ENCODE measurements around the gene LYZL2. TPM values are rescaled to one million over a fixed set of nuclear protein-coding genes. Genes with fewer than 3 reads are reported as not detected.
"Not testable (repeated sequence)": the region's sequence is repeated elsewhere in the genome, so short reads cannot be mapped to it uniquely, and the experiment has no call there.

The LYZL2 gene
- total RNA-seq = not detected

GRCh38 chr10:30629653-30630052 is at the start of gene LYZL2:
Gene LYZL2, minus strand, starts transcription at chr10:30629753. Its CDS starts 2,838 bp downstream, at chr10:30626915.
- ChIA-PET POLR2A (no interaction called here), CTCF (interaction anchor here (1.8 kb wide), 1 partner anchor 10 kb away, joined by 6 read pairs; no protein-coding TSS in a partner anchor)

- POLR2A ChIA-PET, CTCF ChIA-PET: not testable (repeated sequence)
These were observed 48.1 kb upstream of the LYZL2 start for GRCh38 chr10:30677616-30678015.

GRCh38 chr10:30677146-30677545 is 47.6 kb upstream of the LYZL2 start:
- CTCF ChIA-PET, POLR2A ChIA-PET: not testable (repeated sequence)

- CTCF ChIA-PET = no interaction called here
- POLR2A ChIA-PET = no interaction called here
These were observed 46.5 kb upstream of the LYZL2 start for GRCh38 chr10:30675791-30676718.

- POLR2A ChIA-PET = no interaction called here
- CTCF ChIA-PET = no interaction called here
These were observed 45.2 kb upstream of the LYZL2 start for GRCh38 chr10:30674796-30675195.

GRCh38 chr10:30673262-30673661 is 43.7 kb upstream of the LYZL2 start:
- CTCF ChIA-PET, POLR2A ChIA-PET: not testable (repeated sequence)

GRCh38 chr10:30672338-30672737 is 42.8 kb upstream of the LYZL2 start:
- CTCF ChIA-PET = interaction anchor here (2.9 to 3.3 kb wide), 2 partner anchors 33 to 46 kb away, joined by 13 to 14 read pairs; no protein-coding TSS in a partner anchor
- POLR2A ChIA-PET = not testable (repeated sequence)

GRCh38 chr10:30671026-30671616 is 41.6 kb upstream of the LYZL2 start:
- POLR2A ChIA-PET = no interaction called here

GRCh38 chr10:30667982-30668381 is 38.4 kb upstream of the LYZL2 start:
- POLR2A ChIA-PET, CTCF ChIA-PET: not testable (repeated sequence)

More at GRCh38 chr10:30671026-30671616, 41.6 kb upstream of the LYZL2 start:
- CTCF ChIA-PET = interaction anchor here (0.6 to 3.3 kb wide), 13 partner anchors 9 to 361 kb away, joined by 3 to 14 read pairs (median 5); no protein-coding TSS in a partner anchor

- POLR2A ChIA-PET = not testable (repeated sequence)
- CTCF ChIA-PET = interaction anchor here (1.0 kb wide), 1 partner anchor 55 kb away, joined by 3 read pairs; no protein-coding TSS in a partner anchor
These were observed 33.9 kb upstream of the LYZL2 start for GRCh38 chr10:30663403-30663802.

- POLR2A ChIA-PET = no interaction called here
- CTCF ChIA-PET = interaction anchor here (1.0 kb wide), 1 partner anchor 55 kb away, joined by 3 read pairs; no protein-coding TSS in a partner anchor
These were observed 33.3 kb upstream of the LYZL2 start for GRCh38 chr10:30662814-30663213.

- POLR2A ChIA-PET = not testable (repeated sequence)
These were observed 30.8 kb upstream of the LYZL2 start for GRCh38 chr10:30660314-30660713.

GRCh38 chr10:30656233-30656632 is 26.7 kb upstream of the LYZL2 start:
- CTCF ChIA-PET = no interaction called here

More at GRCh38 chr10:30660314-30660713, 30.8 kb upstream of the LYZL2 start:
- CTCF ChIA-PET = interaction anchor here (0.6 to 1.0 kb wide), 2 partner anchors 11 to 60 kb away, joined by 3 to 5 read pairs; no protein-coding TSS in a partner anchor

GRCh38 chr10:30655001-30655400 is 25.4 kb upstream of the LYZL2 start:
- POLR2A ChIA-PET = not testable (repeated sequence)
- CTCF ChIA-PET = interaction anchor here (0.7 kb wide), 1 partner anchor 15 kb away, joined by 3 read pairs; no protein-coding TSS in a partner anchor

More at GRCh38 chr10:30656233-30656632, 26.7 kb upstream of the LYZL2 start:
- POLR2A ChIA-PET = no interaction called here

- POLR2A ChIA-PET = not testable (repeated sequence)
- CTCF ChIA-PET = interaction anchor here (1.6 kb wide), 1 partner anchor 12 kb away, joined by 7 read pairs; no protein-coding TSS in a partner anchor
These were observed 22.2 kb upstream of the LYZL2 start for GRCh38 chr10:30651470-30652397.

- POLR2A ChIA-PET = no interaction called here
- CTCF ChIA-PET = interaction anchor here (1.5 kb wide), 1 partner anchor 8 kb away, joined by 5 read pairs; no protein-coding TSS in a partner anchor
These were observed 17.5 kb upstream of the LYZL2 start for GRCh38 chr10:30647089-30647488.

GRCh38 chr10:30645340-30645827 is 15.8 kb upstream of the LYZL2 start:
- CTCF ChIA-PET = interaction anchor here (0.8 kb wide), 1 partner anchor 46 kb away, joined by 3 read pairs; no protein-coding TSS in a partner anchor
- POLR2A ChIA-PET = no interaction called here

GRCh38 chr10:30644408-30644861 is 14.9 kb upstream of the LYZL2 start:
- POLR2A ChIA-PET, CTCF ChIA-PET: not testable (repeated sequence)

- POLR2A ChIA-PET, CTCF ChIA-PET: not testable (repeated sequence)
These were observed 14.1 kb upstream of the LYZL2 start for GRCh38 chr10:30643557-30644199.

Data from activated CD8-positive, alpha-beta memory T cell treated with anti-CD3 and anti-CD28 coated beads for 36 hours (primary cell).